Smooth muscle cell (in vitro differentiated cells): ENCODE results near the gene CCDC122. TPM values are rescaled to one million over a fixed set of nuclear protein-coding genes. Genes with fewer than 3 reads are reported as not detected.

Experiments
- DNase-seq: peaks from one replicate; lab custom pipeline; 2025; ENCODE audit not compliant: unreplicated experiment; lab: John Stamatoyannopoulos, UW
- H2AFZ ChIP-seq: fragments of 200-600 bp; sonication (generic); 2 replicates; pipeline ENCODE4 v1.6.0; 2016; ENCODE audit warnings: antibody characterized with exemption, low read depth, mild to moderate bottlenecking
- H3F3A ChIP-seq: fragments of 200-600 bp; sonication (generic); 2 replicates; pipeline ENCODE4 v1.6.0; 2017; ENCODE audit warnings: antibody characterized with exemption, low read depth
- H3K27ac ChIP-seq: fragments of 200-600 bp; sonication (generic); 2 replicates; pipeline ENCODE4 v1.5.1; 2016; ENCODE audit warnings: low read depth, mild to moderate bottlenecking
- H3K27me3 ChIP-seq: fragments of 200-600 bp; sonication (generic); 2 replicates; pipeline ENCODE4 v1.6.1; 2016; ENCODE audit warnings: low read depth, mild to moderate bottlenecking
- H3K36me3 ChIP-seq: fragments of 200-600 bp; sonication (generic); 2 replicates; pipeline ENCODE4 v1.5.1; 2016; ENCODE audit warnings: low read depth
- H3K4me1 ChIP-seq: fragments of 200-600 bp; sonication (generic); 2 replicates; pipeline ENCODE4 v1.5.1; 2016; ENCODE audit warnings: low read depth
- H3K4me2 ChIP-seq: fragments of 200-600 bp; sonication (generic); 2 replicates; pipeline ENCODE4 v1.6.0; 2016; ENCODE audit warnings: mild to moderate bottlenecking
- H3K4me3 ChIP-seq: fragments of 200-600 bp; sonication (generic); 2 replicates; pipeline ENCODE4 v1.5.1; 2016; ENCODE audit warnings: mild to moderate bottlenecking
- H3K79me2 ChIP-seq: fragments of 200-600 bp; sonication (generic); 2 replicates; pipeline ENCODE4 v1.6.0; 2016; ENCODE audit warnings: low read depth, mild to moderate bottlenecking
- H3K9ac ChIP-seq: fragments of 200-600 bp; sonication (generic); 2 replicates; pipeline ENCODE4 v1.6.0; 2016; ENCODE audit warnings: low read depth
- H3K9me3 ChIP-seq: fragments of 200-600 bp; sonication (generic); replicated peaks from 2 replicates; pipeline ENCODE4 v1.5.1; 2016; ENCODE audit warnings: low read depth
- H4K20me1 ChIP-seq: fragments of 200-600 bp; sonication (generic); 2 replicates; pipeline ENCODE4 v1.6.0; 2016; ENCODE audit warnings: low read depth
- whole genome bisulfite sequencing: methylation state at CpG from one replicate; pipeline ENCODE4 v1.1.7; 2016; ENCODE audit warnings: low lambda C conversion rate; 5-methylcytosine and 5-hydroxymethylcytosine counted together
- polyA plus RNA-seq: library from polyadenylated mRNA; unstranded; fragments of >200 nt; fragmentation: Nextera tagmentation; extraction: Ambion mirVana; gene quantifications from 2 replicates; pipeline ENCODE4 v1.2.1, GENCODE V29; 2016
- total RNA-seq: library from RNA; depleted of rRNA; stranded (reverse); fragments of >200 nt; gene quantifications from 2 replicates; pipeline ENCODE4 v1.2.3, GENCODE V29; 2014
- TF ChIP-seq, protein P1 (sequence below): fragments of 200-600 bp; sonication (generic); IDR thresholded peaks from 2 replicates; pipeline ENCODE4 v1.5.1; 2017; ENCODE audit warnings: borderline replicate concordance, mild to moderate bottlenecking, antibody characterized with exemption; ENCODE audit not compliant: insufficient read depth, poor library complexity, severe bottlenecking

The CCDC122 gene
- total and polyA plus RNA-seq, 2 experiments from 2014 or later: 2.8 to 3.8 TPM

DNA sequence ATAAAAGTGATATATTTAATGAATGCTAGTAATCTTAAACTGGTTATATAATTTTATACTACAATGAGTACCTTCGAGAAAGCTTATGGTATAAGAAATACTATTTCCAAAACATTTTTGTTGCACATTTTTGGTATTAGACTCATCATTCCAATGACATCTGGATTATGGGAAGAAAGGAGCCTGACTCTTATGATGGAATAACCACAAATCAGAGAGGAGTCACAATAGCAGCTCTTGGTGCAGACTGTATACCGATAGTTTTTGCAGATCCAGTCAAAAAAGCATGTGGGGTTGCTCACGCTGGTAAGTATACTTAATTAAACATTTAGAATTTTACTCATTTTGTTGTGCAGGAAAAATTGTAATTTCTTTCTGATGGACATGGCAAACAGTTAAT is 4.1 kb upstream of the CCDC122 start:
- Histone ChIP-seq H3K9me3 (no peaks in the 10 kb centered on the region), H2AFZ (no peak overlapping the region), H3K4me3 (no peak overlapping the region), H3K27me3 (no peaks in the 10 kb centered on the region), H3K79me2 (peaks cover under 1% of the 10 kb centered on the region), H3F3A (no peaks in the 10 kb centered on the region), H3K4me1 (peaks cover 7% of the 10 kb centered on the region), H3K36me3 (no peaks in the 10 kb centered on the region), H4K20me1 (no peaks in the 10 kb centered on the region), H3K9ac (no peak overlapping the region), H3K27ac (no peak overlapping the region), H3K4me2 (no peak overlapping the region)
- no peak for DNase-seq
- WGBS: 96% methylated on average over 3 of the region's 3 CpGs
- TF ChIP-seq, protein P1, sequence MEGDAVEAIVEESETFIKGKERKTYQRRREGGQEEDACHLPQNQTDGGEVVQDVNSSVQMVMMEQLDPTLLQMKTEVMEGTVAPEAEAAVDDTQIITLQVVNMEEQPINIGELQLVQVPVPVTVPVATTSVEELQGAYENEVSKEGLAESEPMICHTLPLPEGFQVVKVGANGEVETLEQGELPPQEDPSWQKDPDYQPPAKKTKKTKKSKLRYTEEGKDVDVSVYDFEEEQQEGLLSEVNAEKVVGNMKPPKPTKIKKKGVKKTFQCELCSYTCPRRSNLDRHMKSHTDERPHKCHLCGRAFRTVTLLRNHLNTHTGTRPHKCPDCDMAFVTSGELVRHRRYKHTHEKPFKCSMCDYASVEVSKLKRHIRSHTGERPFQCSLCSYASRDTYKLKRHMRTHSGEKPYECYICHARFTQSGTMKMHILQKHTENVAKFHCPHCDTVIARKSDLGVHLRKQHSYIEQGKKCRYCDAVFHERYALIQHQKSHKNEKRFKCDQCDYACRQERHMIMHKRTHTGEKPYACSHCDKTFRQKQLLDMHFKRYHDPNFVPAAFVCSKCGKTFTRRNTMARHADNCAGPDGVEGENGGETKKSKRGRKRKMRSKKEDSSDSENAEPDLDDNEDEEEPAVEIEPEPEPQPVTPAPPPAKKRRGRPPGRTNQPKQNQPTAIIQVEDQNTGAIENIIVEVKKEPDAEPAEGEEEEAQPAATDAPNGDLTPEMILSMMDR: no peak

DNA sequence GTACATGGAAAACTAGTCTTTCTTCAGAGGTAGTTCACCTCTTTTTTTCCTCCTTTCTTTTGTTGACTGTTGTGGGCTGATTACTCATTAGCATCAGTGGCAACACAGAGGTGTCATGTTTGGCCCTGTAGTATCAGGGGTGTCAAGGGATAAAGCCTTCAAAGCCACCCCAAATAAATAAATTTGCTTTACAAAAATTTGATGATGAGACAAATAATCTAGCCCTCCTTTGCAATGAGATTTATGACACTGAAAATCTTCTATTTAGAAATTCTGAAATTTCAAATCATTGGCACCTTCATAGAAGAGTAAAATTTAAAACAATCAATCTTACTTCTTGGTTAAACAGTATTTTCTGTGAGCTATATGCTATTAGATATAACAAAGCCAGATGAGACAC is 2.0 kb upstream of the CCDC122 start:
- H2AFZ ChIP-seq: no peak overlapping the region

DNA sequence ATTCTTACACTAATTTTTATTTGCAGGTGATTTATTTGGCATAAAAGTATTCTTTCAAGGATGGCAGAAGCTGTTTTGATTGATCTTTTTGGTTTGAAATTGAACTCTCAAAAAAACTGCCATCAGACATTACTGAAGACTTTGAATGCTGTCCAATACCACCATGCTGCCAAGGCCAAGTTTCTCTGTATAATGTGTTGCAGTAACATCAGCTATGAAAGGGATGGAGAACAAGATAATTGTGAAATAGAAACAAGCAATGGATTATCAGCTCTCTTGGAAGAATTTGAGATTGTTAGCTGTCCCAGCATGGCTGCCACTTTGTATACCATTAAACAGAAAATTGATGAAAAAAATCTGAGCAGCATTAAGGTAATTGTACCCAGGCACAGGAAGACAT is 1.4 kb upstream of the CCDC122 start:
- no peak for DNase-seq
- H3K9ac ChIP-seq: no peak overlapping the region
- peaks cover 14% of the 10 kb centered on the region for H3K79me2 ChIP-seq
- no peaks in the 10 kb centered on the region for H3K36me3 ChIP-seq
- H3K27ac ChIP-seq: no peak overlapping the region
- H2AFZ ChIP-seq: no peak overlapping the region
- H3K4me1 ChIP-seq: peaks cover 13% of the 10 kb centered on the region
- H3F3A ChIP-seq: no peaks in the 10 kb centered on the region
- no peaks in the 10 kb centered on the region for H3K27me3 ChIP-seq
- no peaks in the 10 kb centered on the region for H3K9me3 ChIP-seq
- H3K4me2 ChIP-seq: peak overlapping the region; percentile 90
- TF ChIP-seq, protein P1: no peak
- no peak overlapping the region for H3K4me3 ChIP-seq
- no peaks in the 10 kb centered on the region for H4K20me1 ChIP-seq

More for the DNA sequence above, 2.0 kb upstream of the CCDC122 start:
- TF ChIP-seq, protein P1: no peak
- no peaks in the 10 kb centered on the region for H3F3A ChIP-seq
- no peak overlapping the region for H3K27ac ChIP-seq
- H3K9me3 ChIP-seq: no peaks in the 10 kb centered on the region
- H3K9ac ChIP-seq: no peak overlapping the region
- no peak for DNase-seq
- H4K20me1 ChIP-seq: no peaks in the 10 kb centered on the region
- H3K79me2 ChIP-seq: peaks cover 14% of the 10 kb centered on the region
- no peak overlapping the region for H3K4me2 ChIP-seq
- H3K4me3 ChIP-seq: no peak overlapping the region
- H3K4me1 ChIP-seq: peaks cover 13% of the 10 kb centered on the region
- H3K27me3 ChIP-seq: no peaks in the 10 kb centered on the region
- H3K36me3 ChIP-seq: no peaks in the 10 kb centered on the region

DNA sequence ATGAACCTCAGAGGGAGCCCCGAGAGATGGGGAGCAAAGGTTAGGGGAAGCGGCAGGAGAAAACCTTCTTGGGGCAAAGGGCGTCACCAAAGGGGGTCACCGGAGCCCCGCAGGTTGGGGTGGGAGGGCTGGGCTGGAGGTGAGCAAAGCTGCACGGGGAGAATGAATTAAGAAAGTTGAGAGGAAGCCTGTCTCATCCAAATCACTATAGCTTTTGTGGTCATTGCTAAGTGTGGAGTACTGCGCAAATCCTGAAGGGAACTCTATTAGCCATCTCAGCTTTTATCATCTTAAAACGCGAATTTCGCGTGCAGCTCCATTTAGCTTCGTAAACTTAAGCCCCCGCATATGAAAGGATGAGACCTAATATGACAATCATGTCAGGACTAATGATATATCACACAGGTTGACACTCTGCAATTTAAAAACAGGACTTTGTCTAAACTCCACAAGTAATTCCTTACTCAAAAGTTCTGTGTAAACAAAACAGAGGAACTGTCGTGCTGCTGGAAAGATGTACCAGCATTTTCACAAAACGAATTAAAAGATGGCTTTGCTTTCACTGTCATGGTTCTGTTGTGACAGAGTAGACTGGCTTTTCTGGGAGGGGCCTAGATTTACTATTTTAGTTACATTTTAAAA is 795 bp upstream of the CCDC122 start:
- peak overlapping the region; percentile 72 for H3K4me3 ChIP-seq
- TF ChIP-seq, protein P1: no peak
- no peak for DNase-seq
- peak overlapping the region; percentile 98 for H3K9ac ChIP-seq
- peaks cover 13% of the 10 kb centered on the region for H3K4me1 ChIP-seq
- WGBS: 20% methylated on average over 15 of the region's 15 CpGs
- H3K9me3 ChIP-seq: no peaks in the 10 kb centered on the region
- H3K4me2 ChIP-seq: peak overlapping the region; percentile 90
- H4K20me1 ChIP-seq: no peaks in the 10 kb centered on the region
- H3K79me2 ChIP-seq: peaks cover 14% of the 10 kb centered on the region
- no peaks in the 10 kb centered on the region for H3F3A ChIP-seq
- no peaks in the 10 kb centered on the region for H3K27me3 ChIP-seq
- no peaks in the 10 kb centered on the region for H3K36me3 ChIP-seq
- H2AFZ ChIP-seq: peak overlapping the region; percentile 85
- H3K27ac ChIP-seq: peak overlapping the region; percentile 98
